Rectal smooth muscle tissue (tissue), 1 donor: ENCODE results near the gene FYN.

Source experiments
- H3K27ac ChIP-seq: one replicate; pipeline ENCODE4 v1.7.0; 2013; ENCODE audit warnings: low read depth, low read length, inconsistent platforms
- H3K27me3 ChIP-seq: one replicate; pipeline ENCODE4 v1.7.0; 2013; ENCODE audit warnings: low read length; ENCODE audit not compliant: control insufficient read depth, insufficient read depth
- H3K36me3 ChIP-seq: one replicate; pipeline ENCODE4 v1.7.0; 2013; ENCODE audit warnings: low read length; ENCODE audit not compliant: control insufficient read depth, insufficient read depth
- H3K4me1 ChIP-seq: one replicate; pipeline ENCODE4 v1.7.0; 2013; ENCODE audit warnings: low read length; ENCODE audit not compliant: control insufficient read depth, insufficient read depth
- H3K4me3 ChIP-seq: one replicate; pipeline ENCODE4 v1.7.0; 2013; ENCODE audit warnings: low read length
- H3K9ac ChIP-seq: one replicate; pipeline ENCODE4 v1.7.0; 2013; ENCODE audit warnings: low read length

Gene FYN

DNA sequence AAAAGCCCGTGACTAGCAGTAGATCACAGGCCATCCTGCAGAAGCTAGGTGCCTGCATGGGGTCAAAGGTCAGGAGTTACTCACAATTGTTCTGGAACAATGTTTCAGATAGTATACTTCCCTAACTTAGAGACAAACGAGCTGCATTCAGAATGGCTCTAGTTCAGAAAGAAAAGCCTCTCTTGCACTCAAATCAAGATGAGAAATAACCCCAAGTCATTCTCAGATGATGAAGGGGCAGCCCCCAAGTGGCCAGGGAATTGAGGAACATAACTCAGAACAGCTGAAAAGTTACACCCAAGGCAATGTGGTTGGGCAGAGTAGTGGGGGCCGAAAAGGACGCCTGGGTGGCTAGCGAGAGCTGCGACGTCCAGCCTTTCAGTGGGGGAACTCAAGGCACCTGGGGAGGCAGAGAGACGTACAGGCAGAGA, 27.8 kb downstream of the FYN start:
- Histone ChIP-seq H3K27me3 (no peaks in the 10 kb centered on the region), H3K4me1 (no peaks in the 10 kb centered on the region), H3K36me3 (no peaks in the 10 kb centered on the region), H3K9ac (no peak overlapping the region), H3K27ac (no peak overlapping the region), H3K4me3 (no peak overlapping the region)

DNA sequence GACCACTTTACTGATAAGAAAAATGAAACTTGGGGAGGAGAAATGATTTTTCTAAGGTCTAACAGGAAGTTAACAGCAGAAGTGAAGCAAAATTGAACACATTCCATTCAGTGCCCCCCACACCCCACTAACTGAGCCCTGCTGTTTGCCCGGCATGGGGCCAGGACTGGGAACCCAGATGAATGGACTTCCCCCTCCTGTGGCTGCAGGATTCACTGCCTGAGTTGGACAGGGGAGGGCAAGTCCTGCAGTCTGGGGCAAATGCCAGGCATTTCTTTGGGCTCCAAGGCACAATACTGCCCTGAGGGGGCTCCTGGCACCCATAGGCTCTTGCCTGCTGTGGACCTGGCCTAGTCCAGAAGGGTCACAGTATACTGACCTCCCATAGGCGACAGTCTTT, 28.3 kb downstream of the FYN start:
- Histone ChIP-seq H3K27ac (no peak overlapping the region), H3K36me3 (no peaks in the 10 kb centered on the region), H3K4me1 (no peaks in the 10 kb centered on the region), H3K9ac (no peak overlapping the region), H3K27me3 (no peaks in the 10 kb centered on the region), H3K4me3 (no peak overlapping the region)

DNA sequence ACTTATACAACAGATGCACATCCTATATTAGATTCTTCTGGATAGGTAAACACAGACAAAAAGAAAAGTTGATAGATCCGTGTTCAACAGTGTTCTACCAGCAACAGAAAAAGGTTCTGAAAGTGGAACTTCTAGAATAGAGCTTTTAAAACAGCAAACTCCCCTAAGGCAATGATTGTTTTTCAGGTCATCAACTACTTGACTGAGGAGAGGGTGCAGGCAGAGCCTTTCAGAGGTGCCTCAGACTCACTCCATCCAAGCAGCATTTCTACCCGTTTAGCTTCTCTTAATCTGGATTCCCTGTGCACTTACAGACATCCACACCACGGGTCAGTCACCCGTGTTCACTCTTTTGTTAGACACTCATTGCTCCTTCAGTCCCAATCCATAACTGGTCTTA, 28.9 kb downstream of the FYN start:
- no peaks in the 10 kb centered on the region for H3K36me3 ChIP-seq
- no peak overlapping the region for H3K4me3 ChIP-seq
- no peaks in the 10 kb centered on the region for H3K27me3 ChIP-seq
- no peak overlapping the region for H3K27ac ChIP-seq
- no peaks in the 10 kb centered on the region for H3K4me1 ChIP-seq
- no peak overlapping the region for H3K9ac ChIP-seq

DNA sequence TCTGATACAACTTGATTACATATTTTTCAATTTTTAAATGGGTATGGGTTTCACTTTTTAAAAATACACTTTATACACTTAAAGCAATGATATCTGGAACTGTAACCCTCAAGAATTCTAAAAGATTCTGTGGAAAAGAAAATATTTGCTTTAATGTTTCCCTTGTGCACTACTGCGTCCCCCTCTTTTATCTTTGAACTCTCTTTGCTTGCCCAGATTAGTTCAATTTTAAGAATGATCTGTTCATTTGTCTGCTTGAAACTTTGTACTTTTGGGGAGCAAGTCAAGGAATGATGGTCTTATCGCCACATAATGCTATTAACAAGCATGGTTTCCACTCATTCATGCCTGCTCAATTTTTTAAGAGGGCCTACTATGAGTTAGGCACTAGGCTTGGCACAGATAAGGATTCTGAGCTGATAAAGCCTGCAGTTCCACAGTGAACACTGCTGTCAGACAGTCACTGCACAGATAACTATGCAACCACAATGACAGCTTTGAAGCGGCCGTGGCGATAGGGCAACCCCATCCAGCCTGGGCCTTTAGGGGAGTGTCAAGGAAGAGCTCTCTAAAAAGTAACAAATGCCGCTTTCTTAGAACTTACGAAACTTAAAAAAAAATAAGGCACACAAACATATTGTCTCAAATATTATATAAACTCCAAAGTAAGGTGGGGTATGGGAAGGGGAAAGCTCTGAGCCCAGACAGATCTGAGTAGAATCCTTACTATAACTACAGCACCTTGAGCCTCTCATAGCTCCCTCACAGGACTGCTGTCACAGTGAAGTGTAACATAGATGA, 29.7 kb downstream of the FYN start:
- no peak overlapping the region for H3K27ac ChIP-seq
- no peaks in the 10 kb centered on the region for H3K4me1 ChIP-seq

DNA sequence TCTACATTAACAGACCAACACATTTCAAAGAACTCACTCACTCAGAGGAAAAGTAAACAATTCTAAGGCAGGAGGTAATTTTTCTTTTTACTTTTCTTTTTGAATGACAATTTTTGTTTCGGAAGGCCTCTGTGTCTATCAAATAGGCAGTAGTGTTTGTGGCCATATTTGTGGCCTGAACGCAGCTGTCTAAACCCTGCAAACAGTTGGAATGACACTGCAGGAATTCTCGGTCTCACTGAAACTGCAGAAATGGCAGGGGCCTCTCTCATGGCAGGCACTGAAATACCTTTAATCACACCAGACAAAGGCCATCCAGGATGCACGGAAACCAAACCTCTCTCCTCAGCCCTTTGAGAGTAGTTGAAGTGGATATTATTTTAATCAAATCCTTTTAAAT, 30.4 kb downstream of the FYN start:
- H3K27ac ChIP-seq, result no peak overlapping the region
- H3K9ac ChIP-seq, result no peak overlapping the region
- no peaks in the 10 kb centered on the region for H3K4me1 ChIP-seq
- H3K36me3 ChIP-seq, result no peaks in the 10 kb centered on the region
- no peaks in the 10 kb centered on the region for H3K27me3 ChIP-seq
- no peak overlapping the region for H3K4me3 ChIP-seq

More for the DNA sequence above, 29.7 kb downstream of the FYN start:
- no peak overlapping the region for H3K9ac ChIP-seq
- H3K4me3 ChIP-seq, result no peak overlapping the region
- no peaks in the 10 kb centered on the region for H3K36me3 ChIP-seq
- H3K27me3 ChIP-seq, result no peaks in the 10 kb centered on the region

DNA sequence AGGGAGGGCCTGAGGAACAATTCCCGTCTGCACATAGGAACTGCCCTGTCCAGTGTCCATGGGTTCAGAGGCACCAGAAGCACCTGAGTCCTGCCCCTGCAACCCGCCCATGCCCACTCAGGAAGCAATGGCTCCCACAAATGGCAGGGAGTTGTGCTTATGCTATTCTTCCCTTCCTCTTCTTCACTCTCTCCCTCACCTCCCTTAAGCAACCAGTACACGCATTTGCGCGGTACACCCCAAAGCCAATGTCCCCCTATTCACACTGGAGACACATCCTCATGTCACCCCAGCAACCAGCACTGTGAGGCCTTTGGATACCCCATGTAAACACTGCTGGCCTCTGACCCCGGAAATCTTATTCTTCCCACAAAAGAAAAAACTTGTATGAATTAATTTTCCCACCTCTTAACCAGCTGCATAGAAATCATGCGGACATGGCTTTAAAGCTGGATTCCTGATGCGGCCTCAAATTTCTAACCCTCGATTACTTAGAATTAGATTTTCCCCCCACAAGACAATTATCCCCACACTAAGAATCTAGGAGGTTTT, 30.9 kb downstream of the FYN start:
- Histone ChIP-seq H3K36me3 (no peaks in the 10 kb centered on the region), H3K27ac (no peak overlapping the region), H3K4me1 (no peaks in the 10 kb centered on the region), H3K27me3 (no peaks in the 10 kb centered on the region), H3K4me3 (no peak overlapping the region), H3K9ac (no peak overlapping the region)

DNA sequence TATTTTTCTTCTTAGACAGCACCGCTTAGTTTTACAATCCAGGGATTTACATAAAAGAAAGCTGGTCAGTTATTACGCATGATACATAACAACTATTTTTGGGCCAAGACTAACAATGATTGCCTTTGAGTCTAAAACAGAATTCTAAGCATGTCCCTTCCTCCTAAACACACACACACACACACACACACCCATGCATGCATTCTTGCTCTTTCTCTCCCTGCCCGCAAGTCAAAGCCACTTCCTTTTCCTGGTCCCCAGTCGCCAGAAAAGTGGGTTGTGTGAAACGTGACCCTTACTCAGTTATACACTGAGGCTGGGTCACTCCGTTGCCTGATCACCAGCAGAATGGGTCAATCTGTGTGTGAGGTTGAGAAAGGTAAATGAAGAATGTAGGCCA, 31.4 kb downstream of the FYN start:
- no peak overlapping the region for H3K27ac ChIP-seq
- H3K27me3 ChIP-seq, result no peaks in the 10 kb centered on the region
- no peak overlapping the region for H3K4me3 ChIP-seq
- H3K4me1 ChIP-seq, result no peaks in the 10 kb centered on the region
- H3K9ac ChIP-seq, result no peak overlapping the region
- H3K36me3 ChIP-seq, result no peaks in the 10 kb centered on the region

DNA sequence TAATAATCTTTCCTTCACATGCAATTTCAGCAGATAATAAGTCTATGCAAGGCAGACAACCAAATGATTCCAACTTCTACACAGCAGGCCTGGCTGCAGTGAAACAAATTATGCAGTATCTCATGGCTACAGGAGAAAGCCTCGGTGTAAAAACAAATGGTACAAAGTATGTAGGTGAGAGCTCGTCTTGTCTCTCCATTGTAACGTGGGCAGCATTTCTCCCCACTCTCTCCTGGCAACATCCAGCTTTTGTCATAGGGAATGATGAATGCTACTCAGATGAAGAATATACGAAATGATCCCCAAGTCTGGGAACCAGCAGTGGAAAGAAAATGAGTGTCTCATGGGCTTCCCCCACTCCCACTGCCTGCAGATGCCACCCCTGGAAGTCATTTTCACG, 32.4 kb downstream of the FYN start:
- no peaks in the 10 kb centered on the region for H3K4me1 ChIP-seq
- H3K4me3 ChIP-seq, result no peak overlapping the region
- H3K27ac ChIP-seq, result no peak overlapping the region

DNA sequence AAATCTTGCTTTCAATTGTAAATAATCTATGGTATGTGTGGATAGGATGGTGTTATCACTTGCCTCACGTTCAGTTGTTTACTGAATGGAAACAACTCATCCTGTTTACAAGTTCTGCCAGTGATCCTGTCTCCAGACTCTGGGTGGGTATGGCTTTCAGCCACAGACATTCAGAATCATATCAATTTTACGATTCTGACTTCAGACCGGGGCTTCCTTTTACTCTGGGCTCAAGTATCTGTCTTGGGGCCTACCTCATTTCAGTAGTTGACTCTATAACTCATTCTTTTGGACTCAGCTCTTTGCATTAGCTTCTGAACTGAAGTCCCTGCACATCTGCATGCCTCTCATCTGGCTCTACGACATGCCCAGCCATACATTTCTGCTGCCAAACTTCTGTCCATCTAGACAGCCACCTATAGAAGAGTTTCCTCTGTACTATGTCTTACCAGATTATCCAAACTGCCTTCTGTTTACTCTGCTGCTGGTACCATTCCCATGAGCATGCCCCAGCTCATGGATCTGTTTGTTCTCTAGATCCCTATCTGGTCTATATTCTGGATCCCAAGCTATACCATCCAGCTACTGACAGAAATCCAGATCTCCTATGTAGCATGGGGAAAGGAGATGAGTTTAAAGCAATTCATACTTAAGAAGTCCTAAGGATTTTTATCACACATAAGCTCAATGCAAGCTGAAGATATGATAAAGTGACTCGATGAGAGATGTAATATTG, 34.3 kb downstream of the FYN start:
- H3K9ac ChIP-seq, result no peak overlapping the region
- H3K4me1 ChIP-seq, result no peaks in the 10 kb centered on the region
- no peaks in the 10 kb centered on the region for H3K36me3 ChIP-seq
- no peak overlapping the region for H3K4me3 ChIP-seq
- no peaks in the 10 kb centered on the region for H3K27me3 ChIP-seq
- no peak overlapping the region for H3K27ac ChIP-seq

More for the DNA sequence above, 32.4 kb downstream of the FYN start:
- H3K36me3 ChIP-seq, result no peaks in the 10 kb centered on the region
- no peaks in the 10 kb centered on the region for H3K27me3 ChIP-seq
- H3K9ac ChIP-seq, result no peak overlapping the region

DNA sequence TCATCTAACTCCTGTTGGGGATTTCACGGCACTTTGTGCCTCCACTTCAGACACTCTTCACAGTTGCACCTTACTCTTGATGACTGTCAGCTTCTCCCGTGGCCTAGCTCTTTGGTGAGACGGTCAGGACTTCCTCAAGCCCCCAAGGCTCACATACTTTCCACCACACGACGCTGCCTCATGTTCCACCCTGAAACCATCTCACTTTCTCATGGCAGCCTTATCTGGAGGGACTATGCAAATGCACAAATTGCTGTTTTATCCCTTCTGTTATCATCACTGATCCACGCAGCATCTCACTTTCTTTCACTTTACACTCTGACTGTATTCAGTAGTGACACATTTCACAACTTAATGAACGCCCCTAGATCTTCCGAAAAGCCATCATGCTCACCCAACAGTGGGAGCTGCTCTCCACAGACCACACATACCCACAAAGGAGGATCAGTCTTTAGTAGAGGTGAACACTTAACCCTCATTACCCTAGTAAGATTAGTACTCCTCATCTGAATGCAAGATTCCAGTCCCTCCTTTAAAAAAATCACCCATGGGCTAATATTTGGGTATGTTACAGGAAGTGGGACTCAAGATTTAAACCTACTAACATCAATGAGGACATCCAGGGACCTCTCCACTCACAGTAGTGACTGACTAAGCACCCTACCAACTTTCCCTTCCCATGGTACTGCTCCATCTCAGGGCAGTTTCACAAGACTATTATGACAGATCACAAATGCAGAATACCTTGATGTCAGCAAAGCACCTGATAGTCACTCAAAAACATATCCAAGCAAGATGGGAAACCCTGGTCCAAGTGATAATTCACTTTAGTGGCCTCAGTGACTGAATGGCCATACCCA, 35.4 kb downstream of the FYN start:
- H3K36me3 ChIP-seq, result no peaks in the 10 kb centered on the region
- H3K4me1 ChIP-seq, result no peaks in the 10 kb centered on the region
- H3K27ac ChIP-seq, result no peak overlapping the region
- no peak overlapping the region for H3K4me3 ChIP-seq
- no peaks in the 10 kb centered on the region for H3K27me3 ChIP-seq
- no peak overlapping the region for H3K9ac ChIP-seq

DNA sequence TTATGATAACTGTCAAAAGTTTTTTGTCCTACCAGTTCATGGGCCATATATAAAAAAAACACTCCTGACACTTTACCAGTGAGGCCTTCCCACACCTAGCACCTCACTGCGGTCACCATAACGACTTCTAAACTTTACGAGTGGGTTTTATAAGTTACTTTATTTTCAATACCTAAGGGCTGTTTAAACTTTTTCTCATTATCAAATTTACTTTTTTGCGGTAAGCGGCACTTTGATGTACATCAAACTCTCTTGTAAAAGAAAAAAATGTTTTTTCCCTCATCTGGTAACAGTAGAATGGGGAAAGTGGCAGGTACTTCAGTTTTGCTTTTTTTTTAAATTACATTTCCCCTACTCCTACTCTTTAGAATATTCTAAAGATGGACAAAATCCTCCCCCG, 36.2 kb downstream of the FYN start:
- no peak overlapping the region for H3K9ac ChIP-seq
- H3K27ac ChIP-seq, result no peak overlapping the region
- H3K4me1 ChIP-seq, result no peaks in the 10 kb centered on the region
- no peaks in the 10 kb centered on the region for H3K27me3 ChIP-seq
- H3K4me3 ChIP-seq, result no peak overlapping the region
- no peaks in the 10 kb centered on the region for H3K36me3 ChIP-seq

DNA sequence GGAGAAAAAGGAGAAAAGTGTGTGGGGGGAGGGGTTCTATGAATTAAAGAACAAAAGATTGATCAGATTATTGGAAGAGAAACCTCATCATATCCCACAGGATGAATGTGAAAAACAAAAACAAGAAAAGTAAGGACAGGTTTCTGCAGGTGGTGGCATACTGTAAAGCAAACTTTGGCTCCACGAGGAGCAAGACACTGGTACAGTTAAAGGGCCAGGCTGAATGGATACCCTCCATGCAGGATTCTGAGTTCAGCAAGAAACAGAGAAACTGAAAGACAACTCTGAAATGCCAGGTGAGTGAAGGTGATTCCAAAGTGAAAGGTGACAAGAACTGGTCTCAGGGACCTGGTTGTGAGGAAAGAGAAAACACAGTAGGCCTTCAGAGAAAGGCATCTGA, 37.4 kb downstream of the FYN start:
- no peaks in the 10 kb centered on the region for H3K36me3 ChIP-seq
- H3K4me1 ChIP-seq, result no peaks in the 10 kb centered on the region
- no peak overlapping the region for H3K27ac ChIP-seq
- no peak overlapping the region for H3K9ac ChIP-seq
- H3K4me3 ChIP-seq, result no peak overlapping the region
- no peaks in the 10 kb centered on the region for H3K27me3 ChIP-seq
